LNCaP clone FGC (cell line): ENCODE data around the gene OGDH.

Source experiments
- DNase-seq: peaks from one replicate; pipeline ENCODE4 v3.0.0-alpha.2; 2011; ENCODE audit warnings: low read depth
- H3K4me3 ChIP-seq: 2 replicates; pipeline ENCODE4 v1.5.1; 2011; ENCODE audit warnings: mild to moderate bottlenecking, low read depth, low read length, control low read depth
- CTCF ChIP-seq: IDR thresholded peaks from 2 replicates; pipeline ENCODE4 v1.5.1; 2012; ENCODE audit warnings: mild to moderate bottlenecking; ENCODE audit not compliant: control insufficient read depth, insufficient read depth; ENCODE audit errors: extremely low read depth

The OGDH gene

GRCh38 chr7:44615149-44615611 is 8.8 kb downstream of the OGDH start:
- TF ChIP-seq CTCF = no peak
- no peak for DNase-seq
- no peak overlapping the region for H3K4me3 ChIP-seq

GRCh38 chr7:44615793-44616192 is 9.4 kb downstream of the OGDH start:
- no peak for TF ChIP-seq CTCF
- no peak overlapping the region for H3K4me3 ChIP-seq
- DNase-seq = no peak

- no peak for TF ChIP-seq CTCF
- no peak for DNase-seq
- H3K4me3 ChIP-seq = no peak overlapping the region
Measured at GRCh38 chr7:44616545-44616944, 10.1 kb downstream of the OGDH start.

GRCh38 chr7:44617225-44617890 is 10.9 kb downstream of the OGDH start:
- no peak for TF ChIP-seq CTCF
- no peak for DNase-seq
- H3K4me3 ChIP-seq = no peak overlapping the region

GRCh38 chr7:44618045-44618444 is 11.6 kb downstream of the OGDH start:
- no peak overlapping the region for H3K4me3 ChIP-seq
- TF ChIP-seq CTCF = no peak

GRCh38 chr7:44618753-44619152 is 12.3 kb downstream of the OGDH start:
- DNase-seq = peak; percentile 72
- TF ChIP-seq CTCF = no peak
- peak overlapping the region; percentile 10 for H3K4me3 ChIP-seq

More at GRCh38 chr7:44618045-44618444, 11.6 kb downstream of the OGDH start:
- DNase-seq = no peak
